Astrocyte of the spinal cord (primary cell): ENCODE measurements around the gene BAZ1A.
A peak's percentile ranks its signal among the peaks of the same experiment; 100 is the strongest.

Source experiments
- DNase-seq: peaks from one replicate; pipeline ENCODE4 v3.0.0; 2011; ENCODE audit warnings: low read depth, low spot score
- H3K4me3 ChIP-seq: 2 replicates; pipeline ENCODE4 v1.5.1; 2011; ENCODE audit warnings: low read depth, mild to moderate bottlenecking, low read length, moderate library complexity
- CTCF ChIP-seq: IDR thresholded peaks from 2 replicates; pipeline ENCODE4 v1.5.1; 2012; ENCODE audit warnings: low read depth, mild to moderate bottlenecking, low read length, inconsistent platforms
- in situ Hi-C: cut with HindIII; loops from 2 replicates; pipeline ENCODE4 v1.10.0; 2017; ENCODE audit warnings: low sequenced_read_pairs

The BAZ1A gene

DNA sequence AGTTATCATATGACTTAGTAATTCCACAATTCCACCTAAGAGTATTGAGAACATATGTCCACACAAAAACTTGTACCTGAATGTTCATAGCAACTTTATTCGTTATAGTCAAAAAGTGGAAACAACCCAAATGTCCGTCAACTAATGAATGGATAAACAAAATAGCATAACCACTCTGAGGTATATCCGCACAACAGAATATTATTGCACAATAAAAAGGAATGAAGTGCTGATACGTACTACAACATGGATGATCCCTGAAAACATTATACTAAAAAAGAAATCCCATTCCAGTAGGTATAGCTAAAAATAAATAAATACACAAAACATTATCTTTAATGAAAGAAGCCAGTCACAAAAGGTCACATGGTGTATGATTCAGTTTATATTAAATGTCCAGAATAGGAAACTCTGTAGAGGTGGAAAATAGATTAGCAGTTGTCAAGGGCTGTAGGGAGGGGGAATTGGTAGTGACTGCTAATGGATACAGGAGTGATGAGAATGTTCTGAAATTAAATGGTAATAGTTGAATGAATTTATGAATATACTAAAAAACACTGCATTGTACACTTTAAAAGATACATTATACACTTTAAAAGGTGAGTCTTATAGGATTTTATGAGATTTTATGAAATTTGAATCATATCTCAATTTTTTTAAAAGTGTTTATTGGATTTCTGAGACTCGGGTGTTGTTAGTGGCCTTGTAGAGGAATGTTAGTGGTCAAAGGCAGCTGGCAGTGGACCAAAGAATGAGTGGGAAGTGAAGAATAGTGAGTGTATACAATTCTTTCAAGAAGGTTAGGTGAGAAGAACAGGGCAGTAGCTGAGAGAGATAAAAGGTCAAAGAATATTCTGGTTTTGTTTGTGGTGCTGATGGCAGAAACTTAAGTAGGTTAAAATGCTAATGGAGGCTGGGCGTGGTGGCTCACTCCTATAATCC, 36.3 kb upstream of the BAZ1A start:
- H3K4me3 ChIP-seq, result no peak overlapping the region
- in situ Hi-C loops, result no loop called here
- DNase-seq, result peak; percentile 43
- no peak for TF ChIP-seq CTCF

DNA sequence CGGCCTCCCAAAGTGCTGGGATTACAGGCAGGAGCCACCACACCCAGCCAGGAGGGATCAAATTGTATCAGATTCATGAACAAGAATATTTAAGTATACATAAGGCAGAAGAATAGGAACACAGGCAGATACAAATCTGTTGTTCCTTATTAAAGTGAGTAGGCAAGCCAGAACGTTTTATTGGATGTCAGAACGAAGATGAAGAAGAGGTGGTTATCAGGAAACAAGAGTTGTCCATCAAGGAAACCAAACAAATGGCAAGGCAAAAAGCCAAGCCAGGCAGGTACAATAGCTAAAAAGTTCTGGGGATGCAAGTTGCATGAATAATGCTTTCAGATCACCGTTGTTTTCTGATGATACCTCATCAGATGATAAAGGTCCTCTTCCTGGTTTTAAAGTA, 31.1 kb upstream of the BAZ1A start:
- no peak for DNase-seq
- no peak for TF ChIP-seq CTCF
- in situ Hi-C loops, result no loop called here
- no peak overlapping the region for H3K4me3 ChIP-seq

DNA sequence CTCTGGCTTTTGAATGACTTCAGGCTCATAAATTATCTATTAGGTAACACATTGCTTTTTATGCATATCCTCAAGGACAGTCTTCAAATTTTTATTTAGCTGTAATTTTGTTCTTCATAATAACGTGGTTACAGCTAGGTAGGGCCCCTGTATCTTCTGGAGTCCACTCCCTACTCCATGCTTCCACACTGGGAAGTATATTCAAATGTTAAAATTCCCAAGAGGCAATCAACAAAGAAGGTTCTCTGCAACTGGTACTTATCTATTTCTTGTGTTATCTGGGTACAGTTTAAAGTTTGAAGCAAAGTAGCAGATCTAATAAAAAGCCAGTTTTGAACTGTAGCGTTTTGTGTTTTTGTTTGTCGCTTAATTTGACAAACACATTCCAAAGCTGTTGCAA, 20.1 kb upstream of the BAZ1A start:
- TF ChIP-seq CTCF, result no peak
- DNase-seq, result no peak
- no peak overlapping the region for H3K4me3 ChIP-seq
- in situ Hi-C loops, result no loop called here

GRCh38 chr14:34890937-34891336, 15.8 kb upstream of the BAZ1A start:
- no peak for DNase-seq

GRCh38 chr14:34888186-34888585, 13.0 kb upstream of the BAZ1A start:
- no peak for DNase-seq
- no peak overlapping the region for H3K4me3 ChIP-seq
- no peak for TF ChIP-seq CTCF
- in situ Hi-C loops, result no loop called here

More at GRCh38 chr14:34890937-34891336, 15.8 kb upstream of the BAZ1A start:
- in situ Hi-C loops, result no loop called here
- TF ChIP-seq CTCF, result no peak
- H3K4me3 ChIP-seq, result no peak overlapping the region

DNA sequence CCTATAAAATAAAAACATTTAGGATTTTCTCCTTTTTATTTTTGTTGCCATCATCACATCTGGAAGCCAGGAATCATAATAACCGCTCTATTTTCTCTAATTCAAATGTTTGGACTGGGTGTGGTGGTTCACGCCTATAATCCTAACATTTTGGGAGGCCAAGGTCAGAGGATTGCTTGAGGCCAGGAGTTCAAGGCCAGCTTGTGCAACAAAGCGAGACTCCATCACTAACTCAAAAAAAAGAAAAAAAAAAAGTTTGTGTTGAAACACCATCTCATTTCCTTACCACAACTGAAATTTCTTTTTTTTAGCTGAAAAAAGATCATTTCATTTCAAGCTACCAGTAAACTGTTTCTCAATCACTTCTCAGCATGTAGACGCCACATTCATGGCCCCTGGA, 8.8 kb upstream of the BAZ1A start:
- H3K4me3 ChIP-seq, result no peak overlapping the region
- no peak for TF ChIP-seq CTCF
- in situ Hi-C loops, result no loop called here
- no peak for DNase-seq
